OCI-M1 (cell line): ENCODE results near the gene COA7.
"Not testable (repeated sequence)": the region's sequence is repeated elsewhere in the genome, so short reads cannot be mapped to it uniquely, and the experiment has no call there.

Experiments used
- DNase-seq: peaks from one replicate; lab custom pipeline; 2025; lab: John Stamatoyannopoulos, UW

Gene COA7

GRCh38 chr1:52706136-52706670, 8.1 kb upstream of the COA7 start:
- no peak for DNase-seq

- DNase-seq, result peak; percentile 94
Measured at GRCh38 chr1:52702886-52703787, 5.0 kb upstream of the COA7 start.

- DNase-seq, result no peak
Measured at GRCh38 chr1:52695627-52696026, 2.5 kb downstream of the COA7 start.

GRCh38 chr1:52693843-52694242, 4.3 kb downstream of the COA7 start:
- DNase-seq, result no peak

GRCh38 chr1:52693351-52693750, 4.8 kb downstream of the COA7 start:
- DNase-seq, result not testable (repeated sequence)

GRCh38 chr1:52692697-52693096, 5.5 kb downstream of the COA7 start:
- no peak for DNase-seq

- no peak for DNase-seq
Measured at GRCh38 chr1:52691821-52692220, 6.3 kb downstream of the COA7 start.

GRCh38 chr1:52686830-52687229, 11.3 kb downstream of the COA7 start:
- DNase-seq, result no peak

- peak; percentile 63 for DNase-seq
Measured at GRCh38 chr1:52686261-52686751, 11.8 kb downstream of the COA7 start.

GRCh38 chr1:52684545-52684944, 13.6 kb downstream of the COA7 start:
- DNase-seq, result no peak

- DNase-seq, result no peak
Measured at GRCh38 chr1:52683367-52683940, 14.7 kb downstream of the COA7 start.

GRCh38 chr1:52681136-52681535, 17.0 kb downstream of the COA7 start:
- no peak for DNase-seq

GRCh38 chr1:52680353-52680752, 17.8 kb downstream of the COA7 start:
- DNase-seq, result no peak

- DNase-seq, result no peak
Measured at GRCh38 chr1:52679498-52679897, 18.6 kb downstream of the COA7 start.

- DNase-seq, result no peak
Measured at GRCh38 chr1:52679048-52679447, 19.1 kb downstream of the COA7 start.

GRCh38 chr1:52677076-52677806, 20.9 kb downstream of the COA7 start:
- DNase-seq, result peak; percentile 68

GRCh38 chr1:52676249-52676903, 21.8 kb downstream of the COA7 start:
- no peak for DNase-seq

- peak; percentile 50 for DNase-seq
Measured at GRCh38 chr1:52674497-52675384, 23.4 kb downstream of the COA7 start.

GRCh38 chr1:52673513-52673912, 24.6 kb downstream of the COA7 start:
- DNase-seq, result no peak

- DNase-seq, result no peak
Measured at GRCh38 chr1:52672946-52673345, 25.2 kb downstream of the COA7 start.

- no peak for DNase-seq
Measured at GRCh38 chr1:52670604-52671003, 27.5 kb downstream of the COA7 start.
